GM12875 (cell line): Measurements from ENCODE around the gene ZBTB20.

Experiments
- H3K4me3 ChIP-seq: one replicate; pipeline ENCODE4 v1.5.1; 2011; ENCODE audit warnings: low read depth, low read length, control low read depth
- CTCF ChIP-seq: IDR thresholded peaks from 2 replicates; pipeline ENCODE4 v1.5.1; 2011; ENCODE audit warnings: low read depth, mild to moderate bottlenecking, control low read depth, inconsistent platforms, low read length, moderate library complexity, borderline replicate concordance; ENCODE audit not compliant: insufficient read depth

The ZBTB20 gene

DNA sequence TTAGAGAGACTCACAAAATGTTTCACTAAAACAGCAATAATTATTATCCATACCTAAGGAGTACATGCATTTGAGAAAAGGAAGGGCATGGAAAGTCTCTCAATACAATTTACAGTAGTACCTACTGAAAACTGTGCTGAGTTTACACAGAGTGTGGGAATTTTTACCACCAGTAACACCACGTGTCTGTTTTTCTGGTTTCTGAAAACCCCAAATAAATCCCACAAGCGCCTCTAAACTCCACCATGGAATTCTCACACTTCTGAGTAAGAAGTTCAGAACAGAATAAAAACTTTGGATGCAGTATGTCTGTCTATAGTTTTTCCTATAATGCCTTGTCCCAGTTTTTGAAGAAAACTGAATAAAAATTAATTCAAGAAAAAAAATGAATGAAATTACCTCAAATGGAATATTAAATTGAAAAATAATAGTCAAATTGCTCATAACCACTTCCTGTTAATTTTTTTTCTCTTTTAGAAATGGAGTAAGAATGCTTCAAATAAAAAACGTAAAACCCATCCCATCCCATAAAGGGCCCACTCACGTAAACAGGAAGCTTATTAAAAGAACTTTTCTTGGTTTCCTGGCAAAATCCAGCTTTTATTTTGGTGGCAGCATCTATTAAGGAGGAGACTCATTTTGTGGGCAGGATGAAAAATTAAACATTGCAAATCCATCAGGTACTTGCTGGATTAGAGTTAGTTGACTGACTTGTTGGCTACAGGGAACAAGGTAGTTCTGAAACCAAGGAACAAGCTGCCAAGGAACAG, 475.2 kb downstream of the ZBTB20 start:
- no peak for TF ChIP-seq CTCF
- no peak overlapping the region for H3K4me3 ChIP-seq

GRCh38 chr3:114669614-114670013, 477.5 kb downstream of the ZBTB20 start:
- no peak for TF ChIP-seq CTCF

DNA sequence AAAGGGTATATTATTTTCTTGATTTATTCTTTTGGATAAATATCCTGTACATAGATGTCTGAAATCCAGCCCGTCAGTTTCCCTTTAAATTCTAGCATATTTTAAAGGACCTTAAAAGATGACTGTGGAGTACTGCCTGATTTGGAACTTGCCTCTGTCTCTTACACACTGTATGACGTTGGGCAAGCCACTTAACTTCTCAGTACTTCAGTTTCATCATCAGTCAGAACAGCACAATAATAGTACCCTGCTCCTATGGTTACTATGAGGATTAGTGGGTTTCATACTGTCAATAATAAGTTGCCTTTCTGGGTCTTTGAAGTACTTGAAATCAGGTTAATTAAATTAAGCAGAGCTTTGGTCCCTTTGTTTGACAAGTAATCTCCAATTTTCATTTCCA, 479.0 kb downstream of the ZBTB20 start:
- no peak overlapping the region for H3K4me3 ChIP-seq
- no peak for TF ChIP-seq CTCF

More at GRCh38 chr3:114669614-114670013, 477.5 kb downstream of the ZBTB20 start:
- H3K4me3 ChIP-seq: no peak overlapping the region

DNA sequence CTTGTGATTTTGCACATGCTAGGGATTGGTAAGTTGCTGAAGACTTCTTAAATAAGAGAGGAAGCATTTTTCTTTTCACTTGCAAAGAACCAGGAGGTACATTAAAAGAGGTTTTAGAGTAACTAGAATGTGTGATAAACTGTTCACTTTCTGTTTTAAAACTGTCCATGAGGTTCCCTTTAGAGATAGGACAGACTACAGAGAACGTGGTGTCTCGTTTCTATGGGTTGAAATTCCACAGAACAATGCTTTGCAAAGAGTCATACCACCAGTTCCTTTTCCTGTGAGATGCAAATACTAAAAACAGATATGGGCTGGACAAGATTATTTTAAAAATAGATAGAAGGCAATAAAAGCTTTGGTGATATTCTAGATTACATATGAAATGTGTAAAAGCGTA, 480.5 kb downstream of the ZBTB20 start:
- H3K4me3 ChIP-seq: no peak overlapping the region
- no peak for TF ChIP-seq CTCF

- TF ChIP-seq CTCF: no peak
- H3K4me3 ChIP-seq: no peak overlapping the region
These were observed 483.1 kb downstream of the ZBTB20 start for GRCh38 chr3:114664006-114664405.

DNA sequence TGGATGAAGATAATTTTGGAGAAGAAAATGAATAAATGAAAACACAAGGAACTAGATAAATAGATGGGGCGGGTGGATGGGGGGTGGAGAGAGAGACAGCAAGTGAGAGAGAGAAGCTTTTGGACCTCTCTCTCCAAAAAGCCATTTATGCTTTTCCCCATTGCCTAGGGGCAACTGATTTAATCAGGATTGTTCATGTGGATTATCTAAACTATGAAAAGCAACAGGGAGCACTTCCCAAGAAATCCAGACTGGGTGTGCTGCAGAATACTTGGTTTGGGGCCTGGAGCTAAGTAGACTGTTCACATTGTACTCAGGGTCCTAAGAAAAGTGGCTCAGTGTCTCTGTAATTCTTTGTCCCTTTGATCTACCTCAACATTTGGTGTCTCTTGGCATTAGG, 486.3 kb downstream of the ZBTB20 start:
- H3K4me3 ChIP-seq: no peak overlapping the region
- TF ChIP-seq CTCF: no peak

- TF ChIP-seq CTCF: no peak
- H3K4me3 ChIP-seq: no peak overlapping the region
These were observed 487.0 kb downstream of the ZBTB20 start for GRCh38 chr3:114660124-114660523.
